ENCODE measurements around the gene ABCA7. TPM values are rescaled to one million over a fixed set of nuclear protein-coding genes. Genes with fewer than 3 reads are reported as not detected.
A peak's percentile ranks its signal among the peaks of the same experiment; 100 is the strongest.

The ABCA7 gene
- polyA plus RNA-seq, 1 donor, result 27.8 TPM

DNA sequence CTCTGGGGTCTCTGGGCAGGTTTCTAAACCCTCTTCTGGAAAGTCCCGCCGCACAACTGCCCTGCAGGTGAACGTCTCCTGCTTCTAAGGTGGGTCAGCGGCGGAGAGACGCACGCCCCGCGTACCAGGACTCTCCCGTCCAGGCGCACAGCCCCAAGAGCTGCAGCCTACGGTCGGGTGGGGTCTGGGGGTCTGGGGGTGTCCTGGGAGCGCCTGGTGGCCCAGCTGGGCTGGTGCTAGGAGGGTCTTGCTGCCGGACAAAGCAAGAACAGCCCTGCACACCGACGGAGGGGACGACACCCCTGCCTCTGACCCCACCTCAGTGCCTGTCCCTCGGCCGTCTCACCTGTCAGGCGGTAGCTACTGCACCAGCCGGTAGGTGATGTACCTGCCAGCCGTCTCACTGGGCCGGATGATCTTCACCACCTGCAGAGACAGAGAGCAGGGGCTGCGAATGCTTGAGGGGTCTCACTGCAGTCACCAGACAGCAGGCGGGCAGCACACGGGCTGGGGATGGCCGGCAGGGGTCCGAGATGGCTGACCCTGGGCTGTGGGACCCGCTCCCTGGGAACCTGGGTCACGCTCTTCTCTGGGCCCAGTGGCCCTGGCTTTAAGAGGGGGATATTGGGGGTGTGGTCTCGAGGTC is 49.3 kb downstream of the ABCA7 start:
- DNase-seq, result no peak

DNA sequence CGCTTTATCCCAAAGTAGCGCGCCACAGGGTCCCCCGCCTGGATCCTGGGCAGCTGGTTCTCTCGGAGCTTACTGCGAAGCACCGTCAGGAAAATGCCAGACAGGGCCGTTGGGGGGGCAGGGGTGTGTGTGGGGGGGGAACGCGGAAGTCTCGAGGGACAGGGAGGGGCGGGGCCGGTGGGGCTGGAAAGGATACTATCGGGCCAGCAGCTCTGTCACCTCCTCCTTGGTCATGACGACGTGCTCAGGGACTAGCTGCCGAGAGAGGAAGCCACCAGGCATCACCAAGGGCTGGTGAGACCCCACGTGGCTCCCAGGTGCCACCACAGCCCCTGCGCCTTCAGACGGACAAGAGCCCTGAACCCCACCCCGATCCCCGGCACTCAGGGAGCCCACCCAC is 50.0 kb downstream of the ABCA7 start:
- DNase-seq, result no peak

DNA sequence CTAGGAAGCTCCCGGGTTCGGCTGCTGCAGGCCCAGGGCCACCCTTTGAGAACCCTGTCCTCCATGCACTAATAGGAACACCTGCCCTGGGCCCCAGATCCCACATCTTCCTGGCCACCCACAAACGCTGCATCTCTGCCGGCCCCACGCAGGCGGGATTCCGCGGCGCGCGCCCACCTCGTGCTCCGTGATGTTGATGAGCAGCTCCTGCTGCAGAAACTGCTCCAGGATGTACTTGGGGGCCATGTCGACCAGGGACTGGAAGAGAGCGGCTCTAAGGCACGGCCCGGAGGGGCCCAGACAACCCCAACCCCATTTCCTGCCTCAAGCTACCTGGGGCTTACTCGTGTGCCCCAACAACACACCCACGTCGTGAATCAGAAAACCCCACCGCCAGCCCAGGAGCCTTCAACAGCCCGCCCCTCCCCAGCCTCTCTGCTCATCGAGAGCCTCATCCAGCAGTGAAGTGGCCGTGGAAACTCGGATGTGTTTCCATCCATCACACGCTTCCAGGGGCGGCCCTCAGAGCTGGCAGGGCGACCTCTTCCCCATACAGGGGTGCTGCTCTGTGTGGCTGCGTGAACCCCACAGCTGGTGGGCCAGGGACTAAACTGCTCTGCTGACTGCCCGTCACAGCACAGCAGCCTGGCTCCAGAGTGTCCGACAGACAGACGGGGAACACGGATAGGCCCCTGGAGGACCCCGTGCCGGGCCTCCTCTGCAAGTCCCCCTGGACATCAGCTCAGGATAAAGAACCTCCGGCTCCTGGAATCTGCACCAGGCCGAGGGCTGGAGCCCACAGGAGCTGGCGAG is 51.0 kb downstream of the ABCA7 start:
- no peak for DNase-seq

DNA sequence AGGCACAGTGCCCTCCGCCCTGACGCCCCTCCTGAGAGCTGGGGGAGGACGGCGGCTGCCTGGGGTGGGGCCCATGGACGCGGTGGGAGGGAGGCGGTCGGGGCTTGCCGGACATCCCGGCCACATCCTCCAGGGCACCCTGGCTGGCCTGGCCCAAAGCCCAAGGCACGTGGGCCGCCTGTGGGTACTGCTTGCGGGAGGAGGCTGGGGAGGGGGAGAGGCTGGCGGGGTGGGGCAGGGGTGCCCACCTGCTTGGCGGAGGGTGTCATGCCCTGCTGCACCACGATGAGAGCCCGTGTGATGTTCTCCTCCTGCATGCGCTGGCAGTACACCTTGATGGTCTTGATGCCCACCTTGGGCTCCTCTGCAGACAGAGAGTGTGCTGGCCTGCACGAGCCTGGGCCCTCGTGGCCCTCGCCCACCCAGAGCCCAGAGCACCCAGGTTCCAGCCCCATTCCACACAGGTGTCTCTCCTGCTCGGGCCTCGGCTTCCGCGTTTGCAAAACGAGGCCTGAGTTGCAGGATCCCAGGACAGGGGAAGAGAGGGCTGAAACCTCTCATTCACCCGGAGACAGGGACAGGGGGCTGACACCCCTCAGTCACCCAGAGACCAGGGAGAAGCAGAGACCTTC is 51.8 kb downstream of the ABCA7 start:
- no peak for DNase-seq

DNA sequence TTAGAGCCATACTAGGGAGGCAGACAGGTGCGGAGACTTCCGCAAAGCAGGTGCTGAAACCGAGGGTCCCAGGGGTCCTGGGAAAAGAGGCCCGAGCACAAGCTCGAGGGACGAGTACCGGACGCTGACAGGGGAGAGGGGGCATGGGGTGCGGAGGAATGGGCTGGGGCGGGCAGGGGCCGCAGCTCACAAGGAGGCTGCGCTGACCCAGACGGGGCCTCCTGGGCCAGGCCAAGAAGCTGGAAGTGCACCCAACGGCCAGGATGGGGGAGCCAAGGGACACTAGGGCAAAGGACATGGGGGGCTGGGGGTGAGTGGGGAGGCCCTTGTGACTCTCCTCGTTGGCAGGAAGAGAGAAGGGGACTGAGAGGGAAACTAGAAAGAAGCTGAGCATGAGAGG is 53.4 kb downstream of the ABCA7 start:
- DNase-seq, result no peak

GRCh38 chr19:1093811-1094553 is 54.1 kb downstream of the ABCA7 start:
- DNase-seq, result no peak

DNA sequence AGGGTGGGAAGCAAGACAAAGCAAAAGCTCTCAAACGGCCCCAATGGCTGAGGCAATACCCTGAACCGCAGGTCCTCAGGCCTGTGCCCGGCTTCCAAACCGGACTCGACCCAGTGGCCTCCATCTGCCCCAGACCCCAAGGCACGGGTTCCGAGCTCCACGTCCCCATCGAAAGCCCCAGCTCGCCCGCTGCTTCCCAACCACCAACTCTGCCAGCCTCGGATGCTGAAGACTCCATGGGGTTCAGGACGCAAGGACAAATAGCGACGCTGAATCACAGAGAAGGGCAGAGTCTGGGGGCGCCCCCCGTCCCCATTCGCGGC is 54.7 kb downstream of the ABCA7 start:
- DNase-seq, result no peak

DNA sequence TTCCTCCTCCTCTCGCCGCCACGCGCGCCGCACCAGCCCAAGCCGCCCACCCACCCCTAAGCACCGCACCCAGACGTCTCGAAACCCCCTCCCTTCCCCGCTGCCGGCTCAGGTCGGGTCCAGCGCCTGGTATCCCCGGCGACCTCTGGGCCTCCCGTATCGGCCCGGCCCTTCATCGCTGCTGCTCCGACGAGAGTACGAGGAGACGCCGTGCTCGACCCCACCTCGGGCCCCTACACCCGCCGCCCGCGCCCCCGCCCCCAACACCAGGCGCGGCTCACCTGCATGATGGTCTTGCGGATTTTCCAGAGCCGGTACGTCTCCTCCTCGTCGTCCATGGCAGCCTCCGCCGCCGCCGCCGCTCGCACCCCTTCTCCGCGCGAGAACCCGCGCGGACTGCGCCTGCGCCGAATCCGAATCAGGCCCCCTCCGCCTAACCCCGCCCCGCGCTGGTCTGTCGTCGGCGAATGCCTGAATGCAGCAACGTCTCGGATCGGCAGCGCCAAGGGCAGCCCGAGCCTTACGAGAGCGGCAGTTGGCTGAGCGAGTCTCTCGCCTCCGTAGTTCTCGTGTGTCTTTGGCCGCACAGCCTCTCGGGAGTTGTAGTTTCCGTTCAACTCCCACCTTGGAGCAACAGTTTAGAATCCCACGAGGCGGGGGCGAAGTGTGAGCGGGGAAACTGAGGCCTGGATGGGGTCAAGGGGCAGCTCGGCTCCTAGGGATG is 55.2 kb downstream of the ABCA7 start, which contains the start of gene POLR2E:
Gene POLR2E, minus strand, starts transcription at position 398 of the 724 bp plus-strand sequence. Its CDS starts 60 bp downstream, at position 338.
- peak; percentile 98 for DNase-seq

GRCh38 chr19:1097810-1098176 is 57.9 kb downstream of the ABCA7 start:
- DNase-seq, result no peak

DNA sequence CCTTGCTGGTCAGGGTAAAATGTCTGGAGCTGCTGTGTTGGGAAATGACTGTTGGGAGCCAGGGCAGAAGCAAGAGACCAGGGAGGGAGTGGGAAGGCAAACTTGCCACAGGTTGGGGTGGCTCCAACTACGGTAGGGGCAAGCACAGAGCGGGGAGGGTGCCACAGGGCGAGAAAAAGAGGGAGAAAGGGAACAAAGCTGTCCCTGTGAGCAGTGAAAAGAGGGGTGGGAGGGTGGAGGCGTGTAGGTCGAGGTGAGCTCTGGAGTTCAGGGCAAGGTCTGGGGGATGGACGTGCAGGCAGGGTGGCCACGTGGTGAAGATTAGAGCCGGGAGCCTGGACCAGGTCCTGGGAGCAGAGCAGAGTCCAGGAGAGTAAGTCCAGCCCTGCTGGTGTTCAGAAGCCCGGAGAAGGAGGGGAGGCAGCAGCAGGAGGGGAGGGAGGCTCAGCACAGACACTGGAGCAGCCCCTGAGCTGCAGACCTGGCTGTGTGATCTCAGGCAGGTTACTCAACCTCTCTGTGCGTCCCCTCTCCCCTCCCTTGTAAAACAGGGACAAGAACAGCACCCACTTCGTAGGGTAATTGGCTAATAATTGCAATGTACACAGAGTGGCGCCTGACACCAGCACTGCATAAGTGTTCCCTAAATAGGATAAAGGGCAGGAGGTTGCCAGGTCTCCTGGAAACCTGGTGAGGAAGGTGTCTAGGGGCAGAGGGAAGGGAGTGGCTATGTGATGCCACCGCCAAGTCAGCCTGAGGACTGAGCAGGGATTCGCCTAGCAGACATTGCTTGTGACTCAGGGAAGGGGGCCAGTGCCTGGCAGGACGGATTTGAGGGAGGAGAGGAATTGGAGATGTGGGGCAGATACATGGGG is 58.5 kb downstream of the ABCA7 start:
- no peak for DNase-seq

DNA sequence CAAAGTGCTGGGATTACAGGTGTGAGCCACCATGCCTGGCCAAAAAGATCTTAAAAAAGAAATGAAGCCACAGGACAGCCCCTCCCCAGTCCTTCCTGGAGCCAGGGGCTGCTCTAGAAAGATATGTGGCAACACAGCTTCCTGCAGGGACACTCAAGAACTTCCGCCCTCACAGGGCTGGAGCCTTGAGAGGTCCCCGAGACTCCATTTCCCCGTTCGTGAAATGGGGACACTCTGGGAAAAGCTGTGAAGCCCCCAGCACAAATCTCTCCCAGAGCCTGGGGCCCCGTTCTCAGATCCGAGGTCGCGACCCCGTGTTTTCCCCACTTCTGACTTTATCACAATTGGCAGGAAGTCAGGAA is 61.4 kb downstream of the ABCA7 start:
- no peak for DNase-seq

DNA sequence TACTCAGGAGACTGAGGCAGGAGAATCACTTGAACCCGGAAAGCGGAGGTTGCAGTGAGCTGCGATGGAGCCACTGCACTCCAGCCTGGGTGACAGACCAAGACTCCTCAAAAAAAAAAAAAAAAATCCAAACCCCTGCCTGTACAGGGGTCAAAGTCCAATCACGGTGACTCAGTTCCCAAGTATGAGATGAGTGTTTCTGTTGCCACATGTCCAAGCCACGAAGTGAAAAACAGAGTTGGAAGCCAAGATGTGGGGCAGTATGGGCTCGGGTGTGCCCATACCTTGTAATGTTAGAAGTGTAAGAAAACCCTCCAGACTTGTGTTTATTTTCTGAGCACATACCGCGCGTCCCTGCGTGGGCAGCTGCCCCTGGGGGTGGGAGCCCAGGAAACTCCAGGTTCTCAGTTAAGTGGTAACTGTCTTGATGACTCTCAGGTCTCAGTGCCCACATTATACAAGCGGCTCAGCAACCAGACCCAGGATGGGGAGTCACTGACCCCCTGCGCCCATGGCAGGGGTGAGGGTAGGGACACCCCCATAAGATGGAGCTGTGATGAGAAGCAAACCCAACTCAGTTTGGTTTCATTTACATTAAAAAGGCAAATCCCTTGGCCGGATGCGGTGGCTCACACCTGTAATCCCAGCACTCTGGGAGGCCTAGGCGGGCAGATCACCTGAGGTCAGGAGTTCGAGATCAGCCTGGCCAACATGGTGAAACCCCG is 62.7 kb downstream of the ABCA7 start:
- DNase-seq, result no peak

- no peak for DNase-seq
These were observed 63.3 kb downstream of the ABCA7 start for GRCh38 chr19:1103132-1103707.

DNA sequence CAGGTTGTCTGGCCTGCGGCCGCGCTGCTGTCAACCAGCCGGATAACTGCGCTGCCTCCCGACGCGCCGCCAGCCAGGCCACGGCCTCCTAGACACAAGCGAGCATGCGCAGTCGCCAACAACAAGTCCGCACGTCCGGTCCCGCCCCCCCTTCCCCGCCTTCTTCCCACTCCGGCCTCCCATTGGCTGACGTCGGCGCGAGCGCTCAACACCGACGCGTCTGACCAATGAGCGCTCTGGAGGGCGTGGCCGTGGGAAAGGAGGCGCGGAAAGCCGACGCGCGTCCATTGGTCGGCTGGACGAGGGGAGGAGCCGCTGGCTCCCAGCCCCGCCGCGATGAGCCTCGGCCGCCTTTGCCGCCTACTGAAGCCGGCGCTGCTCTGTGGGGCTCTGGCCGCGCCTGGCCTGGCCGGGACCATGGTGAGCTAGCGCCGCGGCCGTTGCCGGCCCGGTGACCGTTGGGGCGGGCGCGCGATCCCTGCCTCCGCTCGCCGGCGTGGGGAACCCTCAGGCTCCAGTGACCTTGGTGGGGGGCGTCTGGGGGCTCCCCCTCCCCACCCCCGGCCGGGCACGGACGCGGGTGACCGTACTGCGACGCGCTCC is 63.9 kb downstream of the ABCA7 start, which contains the start of gene GPX4:
Gene GPX4, plus strand, starts transcription at position 287 of the 603 bp plus-strand sequence. Its CDS starts 50 bp downstream, at position 337.
- DNase-seq, result peak; percentile 100

DNA sequence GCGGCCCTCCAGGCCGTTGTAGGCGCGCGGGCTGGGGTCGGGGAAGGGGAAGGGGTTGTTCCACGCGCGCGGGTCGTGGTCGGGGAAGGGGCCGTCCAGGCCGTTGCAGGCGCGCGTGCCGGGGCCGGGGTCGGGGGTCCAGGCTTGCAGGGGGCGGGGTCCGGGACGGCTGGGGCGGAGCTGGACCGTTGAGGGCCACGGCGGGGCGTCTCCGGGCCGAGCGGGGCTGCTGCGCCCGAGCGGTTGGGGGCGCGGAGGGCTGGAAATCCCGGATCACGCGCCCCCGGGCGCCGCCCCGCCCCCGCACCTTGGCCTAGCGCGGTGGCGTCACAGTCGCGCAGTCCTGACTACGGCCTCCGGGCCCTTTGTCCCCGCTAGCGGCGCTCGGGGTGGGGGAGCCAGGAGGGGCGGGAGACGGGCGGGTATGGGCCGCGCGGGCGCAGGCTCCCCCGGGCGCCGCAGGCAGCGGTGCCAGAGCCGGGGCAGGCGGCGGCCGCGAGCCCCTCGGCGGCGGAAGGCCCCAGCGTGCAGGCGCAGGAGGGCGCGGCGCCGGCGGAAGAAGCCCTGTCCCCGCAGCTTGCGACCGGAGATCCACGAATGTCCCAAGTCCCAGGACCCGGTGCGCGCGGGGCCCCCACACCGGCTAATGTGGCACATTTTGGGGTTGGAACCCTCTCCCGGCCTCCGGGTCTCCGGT is 64.6 kb downstream of the ABCA7 start:
- peak; percentile 80 for DNase-seq

- no peak for DNase-seq
These were observed 65.3 kb downstream of the ABCA7 start for GRCh38 chr19:1105008-1105872.

DNA sequence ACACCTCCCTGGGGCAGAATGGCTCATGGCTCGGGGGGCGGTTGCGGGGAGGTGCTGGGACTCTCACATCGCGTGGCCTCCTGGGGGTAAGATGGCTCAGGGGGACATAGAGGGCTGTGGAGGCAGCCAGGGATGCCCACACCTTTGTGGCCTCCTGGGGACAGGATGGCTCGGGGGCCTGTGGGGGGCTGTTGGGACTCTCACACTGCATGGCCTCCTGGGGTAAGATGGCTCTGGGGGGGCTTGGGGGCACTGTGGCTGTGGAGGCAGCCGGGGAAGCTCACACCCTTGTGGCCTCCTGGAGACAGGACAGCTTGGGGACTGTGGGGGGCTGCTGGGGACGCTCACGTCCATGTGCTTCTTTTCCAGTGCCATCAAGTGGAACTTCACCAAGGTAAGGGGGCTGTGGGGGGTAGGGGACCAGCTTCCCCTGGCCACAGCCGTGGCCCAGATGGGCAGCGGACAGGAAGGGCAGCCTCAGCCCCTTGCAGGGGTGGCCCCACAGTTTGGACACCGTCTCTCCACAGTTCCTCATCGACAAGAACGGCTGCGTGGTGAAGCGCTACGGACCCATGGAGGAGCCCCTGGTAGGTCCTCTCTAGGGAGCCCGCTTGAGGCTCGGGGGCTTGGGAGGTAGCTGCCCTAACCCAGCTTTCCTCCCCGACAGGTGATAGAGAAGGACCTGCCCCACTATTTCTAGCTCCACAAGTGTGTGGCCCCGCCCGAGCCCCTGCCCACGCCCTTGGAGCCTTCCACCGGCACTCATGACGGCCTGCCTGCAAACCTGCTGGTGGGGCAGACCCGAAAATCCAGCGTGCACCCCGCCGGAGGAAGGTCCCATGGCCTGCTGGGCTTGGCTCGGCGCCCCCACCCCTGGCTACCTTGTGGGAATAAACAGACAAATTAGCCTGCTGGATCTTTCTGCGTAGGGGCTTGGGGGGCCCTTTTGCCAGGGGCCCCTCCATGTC is 66.2 kb downstream of the ABCA7 start:
- DNase-seq, result no peak
